ENCODE measurements around the gene LRSAM1. TPM values are rescaled to one million over a fixed set of nuclear protein-coding genes. Genes with fewer than 3 reads are reported as not detected.
A peak's percentile ranks its signal among the peaks of the same experiment; 100 is the strongest.

Gene LRSAM1
- total RNA-seq, 1 donor from 2014 or later = 38.0 TPM

- Mint-ChIP-seq H3K4me1 (ENCODE audit: low read depth, unreplicated experiment) (peaks cover 11% of the 10 kb centered on the region), H3K27me3 (ENCODE audit: unreplicated experiment) (peaks cover 12% of the 10 kb centered on the region), H3K9me3 (ENCODE audit: unreplicated experiment) (peaks cover 14% of the 10 kb centered on the region), H3K27ac (ENCODE audit: unreplicated experiment) (peak overlapping the region; percentile 92), H3K4me3 (ENCODE audit: unreplicated experiment) (peak overlapping the region; percentile 98), H3K36me3 (ENCODE audit: unreplicated experiment) (peaks cover 5% of the 10 kb centered on the region)
- TF ChIP-seq, protein P1, sequence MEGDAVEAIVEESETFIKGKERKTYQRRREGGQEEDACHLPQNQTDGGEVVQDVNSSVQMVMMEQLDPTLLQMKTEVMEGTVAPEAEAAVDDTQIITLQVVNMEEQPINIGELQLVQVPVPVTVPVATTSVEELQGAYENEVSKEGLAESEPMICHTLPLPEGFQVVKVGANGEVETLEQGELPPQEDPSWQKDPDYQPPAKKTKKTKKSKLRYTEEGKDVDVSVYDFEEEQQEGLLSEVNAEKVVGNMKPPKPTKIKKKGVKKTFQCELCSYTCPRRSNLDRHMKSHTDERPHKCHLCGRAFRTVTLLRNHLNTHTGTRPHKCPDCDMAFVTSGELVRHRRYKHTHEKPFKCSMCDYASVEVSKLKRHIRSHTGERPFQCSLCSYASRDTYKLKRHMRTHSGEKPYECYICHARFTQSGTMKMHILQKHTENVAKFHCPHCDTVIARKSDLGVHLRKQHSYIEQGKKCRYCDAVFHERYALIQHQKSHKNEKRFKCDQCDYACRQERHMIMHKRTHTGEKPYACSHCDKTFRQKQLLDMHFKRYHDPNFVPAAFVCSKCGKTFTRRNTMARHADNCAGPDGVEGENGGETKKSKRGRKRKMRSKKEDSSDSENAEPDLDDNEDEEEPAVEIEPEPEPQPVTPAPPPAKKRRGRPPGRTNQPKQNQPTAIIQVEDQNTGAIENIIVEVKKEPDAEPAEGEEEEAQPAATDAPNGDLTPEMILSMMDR (IDR thresholded peaks at IDR 0.05; ENCODE audit: partially characterized antibody, unreplicated experiment) = no peak
- DNase-seq = peak; percentile 40
Observed at GRCh38 chr9:127451858-127452656, 747 bp downstream of the LRSAM1 start.

- Mint-ChIP-seq H3K27ac (ENCODE audit: unreplicated experiment) (no peak overlapping the region), H3K36me3 (ENCODE audit: unreplicated experiment) (peaks cover 5% of the 10 kb centered on the region), H3K4me3 (ENCODE audit: unreplicated experiment) (peak overlapping the region; percentile 98), H3K4me1 (ENCODE audit: low read depth, unreplicated experiment) (peaks cover 11% of the 10 kb centered on the region), H3K9me3 (ENCODE audit: unreplicated experiment) (peaks cover 14% of the 10 kb centered on the region), H3K27me3 (ENCODE audit: unreplicated experiment) (peaks cover 15% of the 10 kb centered on the region)
- TF ChIP-seq, protein P1 (IDR thresholded peaks at IDR 0.05; ENCODE audit: partially characterized antibody, unreplicated experiment) = no peak
- DNase-seq = no peak
Observed at GRCh38 chr9:127452691-127453090, 1.4 kb downstream of the LRSAM1 start.

- TF ChIP-seq, protein P1 (IDR thresholded peaks at IDR 0.05; ENCODE audit: partially characterized antibody, unreplicated experiment) = no peak
- H3K4me1 Mint-ChIP-seq (ENCODE audit: low read depth, unreplicated experiment) = no peaks in the 10 kb centered on the region
- H3K36me3 Mint-ChIP-seq (ENCODE audit: unreplicated experiment) = peaks cover 5% of the 10 kb centered on the region
- H3K27ac Mint-ChIP-seq (ENCODE audit: unreplicated experiment) = no peak overlapping the region
- no peak overlapping the region for H3K4me3 Mint-ChIP-seq (ENCODE audit: unreplicated experiment)
- peaks cover 7% of the 10 kb centered on the region for H3K9me3 Mint-ChIP-seq (ENCODE audit: unreplicated experiment)
- no peak for DNase-seq
- peaks cover 9% of the 10 kb centered on the region for H3K27me3 Mint-ChIP-seq (ENCODE audit: unreplicated experiment)
Observed at GRCh38 chr9:127455324-127455992, 4.1 kb downstream of the LRSAM1 start.

DNA sequence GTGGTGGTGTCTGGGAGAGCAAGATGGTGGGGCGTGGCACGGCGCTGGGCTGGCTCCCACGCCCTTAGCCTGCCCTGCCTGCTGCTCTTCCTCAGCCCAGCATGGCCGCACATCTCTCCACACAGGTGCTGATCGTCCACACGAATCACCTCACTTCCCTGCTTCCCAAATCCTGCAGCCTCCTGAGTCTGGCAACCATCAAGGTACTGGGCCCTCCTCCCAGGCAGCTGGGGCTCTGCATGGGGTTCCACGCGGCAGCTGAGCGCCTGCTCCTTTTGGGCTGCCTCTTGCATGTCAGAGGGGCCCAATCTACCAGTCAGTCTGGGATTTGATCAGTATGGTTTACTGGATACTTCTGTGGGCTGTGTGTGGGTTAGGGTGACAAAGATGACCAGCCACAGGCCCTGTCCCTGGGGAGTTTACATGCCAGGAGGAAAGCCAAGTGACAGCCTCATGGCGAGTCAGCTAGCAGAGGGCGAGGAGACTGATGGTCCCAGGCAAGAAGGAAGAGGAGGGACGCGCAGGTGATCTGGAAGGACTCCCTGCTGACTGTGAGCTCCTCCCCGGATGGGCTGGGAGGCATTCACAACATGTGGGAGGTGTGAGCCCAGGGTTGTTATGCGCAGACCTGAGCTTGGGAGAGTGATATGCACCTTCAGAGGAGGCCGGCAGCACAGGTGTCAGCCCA is 6.0 kb downstream of the LRSAM1 start:
- DNase-seq = no peak
- H3K9me3 Mint-ChIP-seq (ENCODE audit: unreplicated experiment) = peaks cover 8% of the 10 kb centered on the region
- no peak overlapping the region for H3K4me3 Mint-ChIP-seq (ENCODE audit: unreplicated experiment)
- no peaks in the 10 kb centered on the region for H3K4me1 Mint-ChIP-seq (ENCODE audit: low read depth, unreplicated experiment)
- no peak overlapping the region for H3K27ac Mint-ChIP-seq (ENCODE audit: unreplicated experiment)
- H3K36me3 Mint-ChIP-seq (ENCODE audit: unreplicated experiment) = peaks cover 9% of the 10 kb centered on the region
- H3K27me3 Mint-ChIP-seq (ENCODE audit: unreplicated experiment) = peaks cover 8% of the 10 kb centered on the region
- TF ChIP-seq, protein P1 (IDR thresholded peaks at IDR 0.05; ENCODE audit: partially characterized antibody, unreplicated experiment) = no peak

Data from glutamatergic neuron (in vitro differentiated cells).